Muscle of leg (tissue), 11 donors: ENCODE data around the gene SCAMP3. TPM values are rescaled to one million over a fixed set of nuclear protein-coding genes. Genes with fewer than 3 reads are reported as not detected.

ENCODE experiments used
- DNase-seq: peaks from one replicate; pipeline ENCODE4 v3.0.0; 2013
- H3K27ac ChIP-seq: one replicate; pipeline ENCODE4 v1.5.1; 2013; ENCODE audit warnings: mild to moderate bottlenecking, low read length, control low read depth
- H3K27me3 ChIP-seq: one replicate; pipeline ENCODE4 v1.6.1; 2013; ENCODE audit warnings: low read length; ENCODE audit not compliant: control insufficient read depth, insufficient read depth
- H3K36me3 ChIP-seq: one replicate; pipeline ENCODE4 v1.6.1; 2013; ENCODE audit warnings: low read length; ENCODE audit not compliant: control insufficient read depth, insufficient read depth
- H3K4me1 ChIP-seq: one replicate; pipeline ENCODE4 v1.6.1; 2013; ENCODE audit warnings: low read length; ENCODE audit not compliant: control insufficient read depth, insufficient read depth
- H3K4me3 ChIP-seq: one replicate; pipeline ENCODE4 v1.5.1; 2013; ENCODE audit warnings: low read length, control low read depth
- H3K9me3 ChIP-seq: replicated peaks from 2 replicates; pipeline ENCODE4 v1.6.1; 2013; ENCODE audit warnings: low read depth, low read length; ENCODE audit not compliant: control insufficient read depth
- WGBS: methylation state at CpG from one replicate; pipeline ENCODE4 v1.1.5; 2013; ENCODE audit warnings: missing lambda C conversion rate; ENCODE audit not compliant: insufficient coverage; 5-methylcytosine and 5-hydroxymethylcytosine counted together
- polyA plus RNA-seq, 8 donors: library from polyadenylated mRNA; unstranded; fragments of 120-200 nt; gene quantifications; one replicate each; pipeline versions ENCODE4 v1.2.1 to v1.2.3, GENCODE V29; 2013; ENCODE audit warnings: inconsistent platforms in 1 of 8, low replicate concordance in 1 of 8; ENCODE audit not compliant: insufficient read length in 8 of 8, insufficient read depth in 1 of 8
- total RNA-seq: library from RNA; stranded (reverse); fragments of 120-200 nt; gene quantifications from one replicate; pipeline ENCODE4 v1.2.4, GENCODE V29; 2013

SCAMP3 gene
- total and polyA plus RNA-seq, 9 donors: 24.6 to 51.4 (median 40.6) TPM

DNA sequence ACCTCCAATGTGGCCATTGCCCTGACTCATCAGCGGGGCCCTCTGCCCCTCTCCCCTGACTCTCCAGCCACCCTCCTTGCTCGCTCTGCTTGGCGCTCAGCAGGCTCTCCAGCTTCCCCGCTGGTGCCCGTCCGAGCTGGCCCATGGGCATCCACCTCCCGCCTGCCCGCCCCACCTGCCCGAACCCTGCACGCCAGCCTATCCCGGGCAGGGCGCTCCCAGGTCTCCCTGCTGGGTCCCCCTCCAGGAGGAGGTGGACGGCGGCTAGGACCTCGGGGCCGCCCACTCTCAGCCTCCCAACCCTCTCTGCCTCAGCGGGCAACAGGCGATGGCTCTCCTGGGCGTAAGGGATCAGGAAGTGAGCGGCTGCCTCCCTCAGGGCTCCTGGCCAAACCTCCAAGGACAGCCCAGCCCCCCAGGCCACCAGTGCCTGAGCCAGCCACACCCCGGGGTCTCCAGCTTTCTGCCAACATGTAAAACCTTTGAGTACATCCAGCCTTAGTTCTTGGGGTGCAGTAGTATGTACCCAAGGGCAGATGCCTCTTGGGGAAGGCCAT lies 25.9 kb upstream of the SCAMP3 start:
- no peak for DNase-seq
- Histone ChIP-seq H3K27me3 (peaks cover 8% of the 10 kb centered on the region), H3K27ac (no peak overlapping the region), H3K9me3 (no peaks in the 10 kb centered on the region), H3K36me3 (peaks cover 7% of the 10 kb centered on the region), H3K4me1 (no peaks in the 10 kb centered on the region), H3K4me3 (no peak overlapping the region)
- WGBS: 93% methylated on average over 18 of the region's 21 CpGs

DNA sequence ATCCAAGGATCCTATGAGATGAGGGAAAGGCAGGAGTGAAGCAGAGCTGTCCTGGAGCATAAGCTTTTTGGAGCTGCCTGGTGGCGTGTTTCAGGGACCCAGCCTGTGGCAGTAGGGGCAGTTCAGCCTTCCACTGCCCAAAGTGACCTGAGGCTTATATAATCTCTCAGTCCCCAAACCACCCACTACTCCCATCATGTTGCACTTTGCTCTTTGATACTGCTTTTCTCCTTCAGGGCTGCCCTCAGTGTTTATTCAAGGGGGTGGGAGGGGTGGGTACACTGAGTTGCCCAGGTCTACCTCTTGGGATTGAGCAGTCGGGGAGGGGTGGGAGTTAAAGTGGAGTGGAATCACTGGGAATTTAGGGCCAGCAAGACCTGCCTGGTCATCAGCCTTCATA lies 24.4 kb upstream of the SCAMP3 start:
- H3K36me3 ChIP-seq: peaks cover 11% of the 10 kb centered on the region
- H3K27ac ChIP-seq: no peak overlapping the region
- H3K27me3 ChIP-seq: no peaks in the 10 kb centered on the region
- WGBS: 86% methylated on average over 2 of the region's 2 CpGs
- no peak overlapping the region for H3K4me3 ChIP-seq
- H3K9me3 ChIP-seq: no peaks in the 10 kb centered on the region
- no peak for DNase-seq
- no peaks in the 10 kb centered on the region for H3K4me1 ChIP-seq

DNA sequence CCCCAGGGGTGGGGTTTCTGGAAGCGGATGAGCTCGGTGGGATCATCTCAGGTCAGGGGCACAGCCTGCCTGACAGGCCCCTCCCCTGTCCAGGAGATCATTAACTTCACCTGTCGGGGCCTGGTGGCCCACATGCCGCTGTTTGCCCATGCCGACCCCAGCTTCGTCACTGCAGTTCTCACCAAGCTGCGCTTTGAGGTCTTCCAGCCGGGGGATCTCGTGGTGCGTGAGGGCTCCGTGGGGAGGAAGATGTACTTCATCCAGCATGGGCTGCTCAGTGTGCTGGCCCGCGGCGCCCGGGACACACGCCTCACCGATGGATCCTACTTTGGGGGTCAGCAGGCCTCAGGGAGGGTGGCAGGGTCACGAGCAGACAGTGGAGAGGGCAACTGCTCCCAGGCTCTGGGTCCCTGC lies 23.5 kb upstream of the SCAMP3 start:
- H3K9me3 ChIP-seq: no peaks in the 10 kb centered on the region
- 92% methylated on average over 17 of the region's 18 CpGs for WGBS
- DNase-seq: no peak
- H3K27me3 ChIP-seq: no peaks in the 10 kb centered on the region
- no peaks in the 10 kb centered on the region for H3K4me1 ChIP-seq
- H3K27ac ChIP-seq: no peak overlapping the region
- H3K36me3 ChIP-seq: peaks cover 11% of the 10 kb centered on the region
- H3K4me3 ChIP-seq: no peak overlapping the region

DNA sequence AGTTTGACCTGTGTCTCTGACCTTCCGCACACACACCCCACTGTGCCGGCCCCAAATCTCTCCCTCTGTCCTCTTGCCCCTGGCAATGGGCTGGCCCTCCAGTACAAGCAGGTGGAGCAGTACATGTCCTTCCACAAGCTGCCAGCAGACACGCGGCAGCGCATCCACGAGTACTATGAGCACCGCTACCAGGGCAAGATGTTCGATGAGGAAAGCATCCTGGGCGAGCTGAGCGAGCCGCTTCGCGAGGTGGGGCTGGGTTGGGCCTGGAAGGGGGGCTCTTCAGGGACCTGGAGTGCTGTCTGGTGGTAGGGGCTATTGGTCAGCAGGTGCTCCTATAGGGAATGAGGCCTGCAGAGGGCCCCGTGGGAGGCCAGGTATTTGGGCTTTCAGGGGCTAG lies 22.9 kb upstream of the SCAMP3 start:
- Histone ChIP-seq H3K36me3 (peaks cover 11% of the 10 kb centered on the region), H3K9me3 (no peaks in the 10 kb centered on the region), H3K27me3 (no peaks in the 10 kb centered on the region), H3K27ac (no peak overlapping the region), H3K4me1 (no peaks in the 10 kb centered on the region), H3K4me3 (no peak overlapping the region)
- WGBS: 90% methylated on average over 14 of the region's 14 CpGs
- DNase-seq: no peak

DNA sequence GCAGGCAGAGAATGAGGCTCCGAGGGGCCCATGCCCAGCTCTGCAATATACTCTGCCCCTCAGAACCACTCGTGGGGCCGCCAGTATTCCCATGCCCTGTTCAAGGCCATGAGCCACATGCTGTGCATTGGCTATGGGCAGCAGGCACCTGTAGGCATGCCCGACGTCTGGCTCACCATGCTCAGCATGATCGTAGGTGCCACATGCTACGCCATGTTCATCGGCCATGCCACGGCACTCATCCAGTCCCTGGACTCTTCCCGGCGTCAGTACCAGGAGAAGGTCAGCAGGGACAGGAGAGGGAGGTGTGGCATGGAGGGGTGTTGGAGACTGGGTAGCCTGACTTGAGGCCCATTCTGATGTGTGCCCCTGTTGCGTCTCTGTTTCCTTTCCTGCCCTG lies 22.3 kb upstream of the SCAMP3 start:
- Histone ChIP-seq H3K9me3 (no peaks in the 10 kb centered on the region), H3K4me1 (no peaks in the 10 kb centered on the region), H3K36me3 (peaks cover 11% of the 10 kb centered on the region), H3K27me3 (no peaks in the 10 kb centered on the region), H3K4me3 (no peak overlapping the region), H3K27ac (no peak overlapping the region)
- no peak for DNase-seq
- WGBS: 86% methylated on average over 12 of the region's 12 CpGs

DNA sequence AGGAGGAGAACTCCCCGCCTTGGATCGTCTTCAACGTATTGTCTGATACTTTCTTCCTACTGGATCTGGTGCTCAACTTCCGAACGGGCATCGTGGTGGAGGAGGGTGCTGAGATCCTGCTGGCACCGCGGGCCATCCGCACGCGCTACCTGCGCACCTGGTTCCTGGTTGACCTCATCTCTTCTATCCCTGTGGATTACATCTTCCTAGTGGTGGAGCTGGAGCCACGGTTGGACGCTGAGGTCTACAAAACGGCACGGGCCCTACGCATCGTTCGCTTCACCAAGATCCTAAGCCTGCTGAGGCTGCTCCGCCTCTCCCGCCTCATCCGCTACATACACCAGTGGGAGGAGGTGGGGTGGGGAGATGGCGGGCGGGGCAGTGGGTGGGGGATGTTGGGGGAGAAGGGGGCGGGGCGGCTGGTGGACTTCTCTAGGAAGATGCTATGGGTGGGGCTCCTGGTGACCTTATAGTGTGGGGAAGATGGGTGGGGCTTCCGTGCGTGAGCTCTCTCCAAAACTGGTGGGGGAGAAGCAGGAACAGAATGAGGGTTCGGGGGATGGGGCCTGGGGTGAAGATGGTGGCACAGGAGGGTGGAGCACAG lies 20.4 kb upstream of the SCAMP3 start:
- no peak for DNase-seq
- Histone ChIP-seq H3K36me3 (peaks cover 7% of the 10 kb centered on the region), H3K27me3 (peaks cover 3% of the 10 kb centered on the region), H3K4me1 (peaks cover 13% of the 10 kb centered on the region), H3K4me3 (no peak overlapping the region), H3K27ac (no peak overlapping the region), H3K9me3 (no peaks in the 10 kb centered on the region)
- 87% methylated on average over 10 of the region's 29 CpGs for WGBS

DNA sequence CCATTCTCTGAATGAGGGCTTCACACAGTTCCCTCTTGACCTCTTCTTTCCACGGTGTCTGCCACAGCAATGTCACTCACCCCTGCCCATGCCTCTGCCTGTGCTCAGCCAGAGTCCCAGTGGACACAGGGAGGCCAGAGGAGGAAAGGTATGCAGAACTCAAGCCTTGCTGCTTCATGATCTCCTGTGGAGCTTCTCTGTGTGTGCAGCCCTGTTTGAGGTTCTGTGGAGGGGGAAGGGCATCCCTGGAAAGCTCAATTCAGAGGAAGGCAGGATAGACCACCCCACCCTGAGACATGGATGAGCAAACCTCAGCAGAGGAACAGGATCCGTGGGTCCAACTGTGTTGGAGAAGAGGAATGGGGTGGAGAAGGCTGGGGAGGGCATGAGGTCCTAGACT lies 17.1 kb upstream of the SCAMP3 start:
- WGBS: 82% methylated on average over 2 of the region's 2 CpGs
- H3K27ac ChIP-seq: no peak overlapping the region
- H3K9me3 ChIP-seq: no peaks in the 10 kb centered on the region
- no peak overlapping the region for H3K4me3 ChIP-seq
- DNase-seq: no peak
- peaks cover 3% of the 10 kb centered on the region for H3K27me3 ChIP-seq
- H3K4me1 ChIP-seq: peaks cover 17% of the 10 kb centered on the region
- peaks cover 7% of the 10 kb centered on the region for H3K36me3 ChIP-seq

DNA sequence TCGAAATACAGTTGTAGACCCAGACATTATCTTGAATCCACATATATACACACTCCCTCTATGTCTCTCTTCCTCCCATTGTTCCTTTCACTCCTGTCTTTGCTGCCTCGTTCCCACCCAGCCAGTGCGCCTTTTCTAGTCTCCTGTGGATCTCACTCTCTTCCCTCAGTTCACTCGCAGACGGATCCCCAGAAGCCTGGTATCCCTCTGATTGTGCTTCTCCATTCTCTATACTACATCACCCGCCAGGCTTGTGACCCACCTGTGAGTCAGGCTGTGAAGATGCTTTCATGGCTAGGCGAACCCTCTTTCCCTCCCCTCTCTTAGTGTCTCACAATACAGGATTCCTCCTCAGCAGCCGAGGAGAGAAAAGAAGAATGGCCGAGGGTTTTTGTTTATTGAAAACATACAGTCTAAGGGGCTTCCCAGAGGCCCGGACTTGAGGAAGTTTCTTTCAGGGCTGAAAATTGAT lies 16.6 kb upstream of the SCAMP3 start:
- Histone ChIP-seq H3K4me1 (peaks cover 20% of the 10 kb centered on the region), H3K27ac (no peak overlapping the region), H3K36me3 (peaks cover 4% of the 10 kb centered on the region), H3K9me3 (no peaks in the 10 kb centered on the region), H3K27me3 (peaks cover 3% of the 10 kb centered on the region), H3K4me3 (no peak overlapping the region)
- no peak for DNase-seq
- 45% methylated on average over 7 of the region's 10 CpGs for WGBS

DNA sequence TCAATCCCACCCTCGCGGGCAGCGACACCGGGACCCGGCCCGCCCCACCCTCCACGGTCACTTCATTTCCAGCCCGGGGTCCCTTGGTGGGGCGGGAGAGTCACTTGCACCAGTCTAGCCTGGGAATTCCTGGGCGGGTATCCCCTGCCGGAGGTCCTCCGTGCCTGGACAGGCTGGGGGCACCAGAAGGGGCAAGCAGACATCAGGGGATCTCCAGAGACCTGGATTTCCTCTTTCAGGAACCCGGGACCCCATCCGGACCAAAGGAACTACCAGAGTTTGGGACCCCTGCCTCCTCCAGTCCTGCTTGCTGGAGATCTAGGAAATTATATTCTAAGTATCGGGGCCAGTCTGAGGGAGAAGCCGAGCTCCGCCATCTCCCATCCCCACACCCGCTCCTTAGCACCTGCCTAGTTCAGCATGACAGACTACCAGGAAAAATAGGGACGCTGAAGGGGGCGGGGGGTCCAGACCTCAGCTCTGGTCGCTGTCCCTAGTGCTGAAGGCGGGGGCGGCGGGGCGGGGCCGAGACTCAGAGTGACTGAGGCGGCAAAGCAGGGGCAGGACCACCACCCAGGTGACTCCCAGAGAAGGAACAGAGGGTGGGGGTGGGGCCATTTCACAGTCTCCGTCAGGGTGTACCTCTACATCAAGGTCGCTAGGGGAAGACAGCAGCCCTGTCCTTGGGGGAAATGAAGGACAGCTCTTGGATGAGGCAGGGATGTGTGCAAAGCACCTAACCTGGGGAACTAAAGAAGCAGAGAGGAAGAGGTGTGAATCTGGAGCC lies 15.9 kb upstream of the SCAMP3 start:
- 0% methylated on average over 23 of the region's 29 CpGs for WGBS
- H3K27ac ChIP-seq: no peak overlapping the region

DNA sequence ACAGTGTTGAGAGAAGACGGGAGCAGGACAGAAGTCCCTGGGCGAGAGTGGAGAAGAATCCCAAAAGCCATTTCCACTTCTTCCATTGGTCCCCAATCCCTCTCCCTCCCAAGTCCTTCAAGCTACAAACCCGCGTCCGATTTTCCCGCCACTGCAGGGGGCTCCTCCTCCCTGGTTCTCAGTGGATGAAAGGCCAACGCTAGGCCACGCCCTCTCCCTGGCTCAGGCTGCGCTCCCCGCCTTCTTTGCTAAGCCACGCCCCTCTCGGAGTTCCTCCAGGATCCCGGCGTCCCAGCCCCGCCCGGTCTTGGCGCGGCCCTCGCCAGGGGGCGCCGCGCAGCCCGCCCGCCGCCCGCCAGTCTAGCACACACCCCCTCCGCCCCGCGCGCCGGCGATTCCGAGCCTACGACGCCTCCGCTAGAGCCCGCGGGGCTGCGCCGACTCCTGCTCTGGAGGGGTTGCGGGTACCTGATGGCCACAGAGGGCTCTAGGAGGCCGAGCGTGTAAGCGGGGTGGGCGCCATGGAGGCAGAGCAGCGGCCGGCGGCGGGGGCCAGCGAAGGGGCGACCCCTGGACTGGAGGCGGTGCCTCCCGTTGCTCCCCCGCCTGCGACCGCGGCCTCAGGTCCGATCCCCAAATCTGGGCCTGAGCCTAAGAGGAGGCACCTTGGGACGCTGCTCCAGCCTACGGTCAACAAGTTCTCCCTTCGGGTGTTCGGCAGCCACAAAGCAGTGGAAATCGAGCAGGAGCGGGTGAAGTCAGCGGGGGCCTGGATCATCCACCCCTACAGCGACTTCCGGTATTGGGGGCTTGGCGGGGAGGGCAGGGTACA lies 15.1 kb upstream of the SCAMP3 start, which contains the start of gene HCN3:
Gene HCN3 (plus strand): TSS at position 394 of the 832 bp plus-strand sequence. CDS start 128 bp downstream, at position 522.
- peaks cover 3% of the 10 kb centered on the region for H3K27me3 ChIP-seq
- H3K27ac ChIP-seq: no peak within 1 kb of the TSS
- peak within 1 kb of the TSS; percentile 55 for H3K4me3 ChIP-seq
- H3K36me3 ChIP-seq: peaks cover 2% of the 10 kb centered on the region
- H3K4me1 ChIP-seq: peaks cover 27% of the 10 kb centered on the region
- no peaks in the 10 kb centered on the region for H3K9me3 ChIP-seq
- peak; percentile 98 for DNase-seq
- 1% methylated on average over 64 of the region's 68 CpGs for WGBS

More for the DNA sequence above, 15.9 kb upstream of the SCAMP3 start:
- peak; percentile 72 for DNase-seq
- peaks cover 4% of the 10 kb centered on the region for H3K36me3 ChIP-seq
- H3K27me3 ChIP-seq: peaks cover 3% of the 10 kb centered on the region
- no peaks in the 10 kb centered on the region for H3K9me3 ChIP-seq
- H3K4me3 ChIP-seq: peak overlapping the region; percentile 55
- H3K4me1 ChIP-seq: peaks cover 22% of the 10 kb centered on the region
